SK-N-MC (cell line): Measurements from ENCODE around the gene LINC01488.

Experiments
- EZH2 ChIP-seq: fragments of 200-600 bp; sonication (generic); IDR thresholded peaks from one replicate; pipeline ENCODE4 v1.6.1; 2017; ENCODE audit warnings: antibody characterized with exemption
- FOXP2 ChIP-seq: optimal IDR thresholded peaks from 2 replicates; pipeline ENCODE3; 2011; ENCODE audit warnings: mild to moderate bottlenecking, moderate library complexity; ENCODE audit not compliant: insufficient read depth; ENCODE audit errors: extremely low read length, control extremely low read depth
- POLR2AphosphoS5 ChIP-seq: IDR thresholded peaks from 2 replicates; pipeline ENCODE4 v1.6.1; 2012; ENCODE audit warnings: mild to moderate bottlenecking, low read depth, low read length, borderline replicate concordance

DNA sequence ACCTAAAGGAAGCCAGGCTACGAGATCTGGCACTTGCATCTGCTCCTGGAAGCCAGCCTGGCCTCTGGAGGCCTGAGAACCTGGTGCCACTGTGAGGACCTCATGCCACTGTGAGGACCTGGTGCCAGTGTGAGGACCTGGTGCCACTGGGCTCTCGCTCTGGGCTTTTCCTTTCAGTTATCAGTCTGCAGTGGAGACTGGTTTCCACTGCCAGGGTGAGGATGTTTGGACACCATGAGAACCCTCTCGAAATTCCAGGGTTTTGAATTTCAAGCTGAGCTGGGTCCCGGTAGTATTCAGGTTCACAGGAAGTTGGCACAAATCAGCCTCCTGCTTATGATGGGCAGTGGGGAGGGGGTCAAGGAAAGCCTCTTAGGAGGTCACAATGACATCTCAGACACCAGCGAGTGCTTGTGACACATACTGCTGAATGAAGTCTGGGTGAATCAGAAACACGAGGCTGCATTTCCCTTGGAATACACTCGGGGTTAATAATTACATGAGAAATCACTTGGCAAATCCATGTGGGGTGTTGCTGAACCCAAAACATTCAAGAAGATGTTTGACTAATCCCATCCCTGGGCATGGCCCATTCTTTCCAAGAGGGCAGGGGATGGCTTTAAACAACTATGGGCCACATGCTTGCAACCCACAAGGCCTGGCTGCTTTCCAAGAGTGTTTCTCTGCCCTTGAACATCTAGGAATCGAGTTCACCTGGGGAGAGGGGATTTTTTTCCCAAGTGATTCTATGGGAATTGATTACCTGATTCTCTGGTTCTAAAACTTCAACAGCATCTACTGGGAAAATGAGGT is 60.2 kb downstream of the LINC01488 start:
- TF ChIP-seq POLR2AphosphoS5 (no peak), EZH2 (no peak), FOXP2 (no peak)
